Measurements from ENCODE around the gene CHD3.

The CHD3 gene

DNA sequence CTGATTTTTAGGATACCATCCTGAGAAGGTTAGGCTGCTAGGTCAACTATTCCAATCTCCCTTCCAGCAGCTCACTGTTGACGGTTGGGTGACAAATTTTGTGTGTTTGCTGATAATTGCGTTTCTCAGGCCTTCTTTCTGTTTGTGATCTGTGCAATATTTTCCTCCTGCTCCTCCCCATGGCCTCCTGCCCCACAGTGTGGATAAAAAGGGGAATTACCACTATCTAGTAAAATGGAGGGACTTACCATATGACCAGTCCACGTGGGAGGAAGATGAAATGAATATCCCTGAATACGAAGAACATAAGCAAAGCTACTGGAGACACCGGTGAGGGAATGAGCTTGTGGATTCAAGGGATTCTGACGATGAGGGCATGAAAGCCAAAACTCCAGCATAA, 9.2 kb downstream of the CHD3 start:
- Histone ChIP-seq H3K27me3 (ENCODE audit: insufficient read depth, low read depth) (no peaks in the 10 kb centered on the region), H3K4me2 (no peak overlapping the region), H2AFZ (ENCODE audit: low read depth) (no peak overlapping the region), H3K36me3 (ENCODE audit: insufficient read depth) (no peaks in the 10 kb centered on the region), H3K27ac (no peak overlapping the region), H3K4me1 (ENCODE audit: low read depth, poor library complexity, severe bottlenecking) (no peaks in the 10 kb centered on the region), H3K79me2 (ENCODE audit: insufficient read depth, low read depth) (no peaks in the 10 kb centered on the region), H3K4me3 (IDR thresholded peaks at IDR 0.05; ENCODE audit: insufficient read depth, low read depth, low read length) (no peak overlapping the region), H4K20me1 (ENCODE audit: insufficient read depth) (no peaks in the 10 kb centered on the region), H3K9ac (no peak overlapping the region)
- TF ChIP-seq, protein P1, sequence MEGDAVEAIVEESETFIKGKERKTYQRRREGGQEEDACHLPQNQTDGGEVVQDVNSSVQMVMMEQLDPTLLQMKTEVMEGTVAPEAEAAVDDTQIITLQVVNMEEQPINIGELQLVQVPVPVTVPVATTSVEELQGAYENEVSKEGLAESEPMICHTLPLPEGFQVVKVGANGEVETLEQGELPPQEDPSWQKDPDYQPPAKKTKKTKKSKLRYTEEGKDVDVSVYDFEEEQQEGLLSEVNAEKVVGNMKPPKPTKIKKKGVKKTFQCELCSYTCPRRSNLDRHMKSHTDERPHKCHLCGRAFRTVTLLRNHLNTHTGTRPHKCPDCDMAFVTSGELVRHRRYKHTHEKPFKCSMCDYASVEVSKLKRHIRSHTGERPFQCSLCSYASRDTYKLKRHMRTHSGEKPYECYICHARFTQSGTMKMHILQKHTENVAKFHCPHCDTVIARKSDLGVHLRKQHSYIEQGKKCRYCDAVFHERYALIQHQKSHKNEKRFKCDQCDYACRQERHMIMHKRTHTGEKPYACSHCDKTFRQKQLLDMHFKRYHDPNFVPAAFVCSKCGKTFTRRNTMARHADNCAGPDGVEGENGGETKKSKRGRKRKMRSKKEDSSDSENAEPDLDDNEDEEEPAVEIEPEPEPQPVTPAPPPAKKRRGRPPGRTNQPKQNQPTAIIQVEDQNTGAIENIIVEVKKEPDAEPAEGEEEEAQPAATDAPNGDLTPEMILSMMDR (conservative IDR thresholded peaks at IDR 0.05; ENCODE audit: low read depth, low read length) = no peak

DNA sequence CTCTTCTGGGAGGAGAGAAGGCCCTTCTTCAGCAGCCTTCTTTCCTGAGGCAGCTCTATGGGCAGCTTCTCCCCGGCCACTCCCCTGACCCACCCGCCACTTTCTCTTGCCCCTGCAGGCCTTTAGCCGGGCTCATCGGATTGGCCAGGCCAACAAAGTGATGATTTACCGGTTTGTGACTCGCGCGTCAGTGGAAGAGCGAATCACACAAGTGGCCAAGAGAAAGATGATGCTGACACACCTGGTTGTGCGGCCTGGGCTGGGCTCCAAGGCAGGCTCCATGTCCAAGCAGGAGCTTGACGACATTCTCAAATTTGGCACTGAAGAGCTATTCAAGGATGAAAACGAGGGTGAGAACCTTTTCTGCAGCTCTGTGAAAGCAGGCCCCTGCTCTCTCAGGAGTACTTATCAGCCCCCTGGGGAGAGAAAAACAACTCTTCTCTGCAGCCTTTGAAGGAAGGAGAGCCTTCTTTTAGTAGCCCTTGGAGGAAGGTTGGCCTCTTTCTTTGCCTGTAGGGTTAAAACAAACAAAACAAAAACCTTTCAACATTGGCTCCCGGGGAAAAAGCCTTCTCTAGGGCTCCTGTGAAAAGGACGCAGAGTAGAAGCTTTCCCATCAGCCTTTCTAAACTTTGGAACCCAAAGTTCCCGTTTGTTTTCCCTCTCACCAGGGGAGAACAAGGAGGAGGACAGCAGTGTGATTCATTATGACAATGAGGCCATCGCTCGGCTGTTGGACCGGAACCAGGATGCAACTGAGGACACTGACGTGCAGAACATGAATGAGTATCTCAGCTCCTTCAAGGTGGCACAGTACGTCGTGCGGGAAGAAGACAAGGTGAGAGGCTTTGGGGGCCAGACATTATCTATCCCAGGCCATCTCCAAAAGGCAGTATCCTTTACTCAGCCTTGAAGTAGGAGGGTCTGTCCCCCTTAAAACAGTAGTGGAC, 14.8 kb downstream of the CHD3 start:
- no peaks in the 10 kb centered on the region for H3K36me3 ChIP-seq (ENCODE audit: insufficient read depth)
- no peak overlapping the region for H2AFZ ChIP-seq (ENCODE audit: low read depth)
- no peaks in the 10 kb centered on the region for H4K20me1 ChIP-seq (ENCODE audit: insufficient read depth)
- H3K9ac ChIP-seq = no peak overlapping the region
- no peak overlapping the region for H3K4me2 ChIP-seq
- H3K4me3 ChIP-seq (IDR thresholded peaks at IDR 0.05; ENCODE audit: insufficient read depth, low read depth, low read length) = no peak overlapping the region
- H3K79me2 ChIP-seq (ENCODE audit: insufficient read depth, low read depth) = no peaks in the 10 kb centered on the region
- H3K27me3 ChIP-seq (ENCODE audit: insufficient read depth, low read depth) = no peaks in the 10 kb centered on the region
- TF ChIP-seq, protein P1 (conservative IDR thresholded peaks at IDR 0.05; ENCODE audit: low read depth, low read length) = no peak
- H3K4me1 ChIP-seq (ENCODE audit: low read depth, poor library complexity, severe bottlenecking) = no peaks in the 10 kb centered on the region
- no peak overlapping the region for H3K27ac ChIP-seq

DNA sequence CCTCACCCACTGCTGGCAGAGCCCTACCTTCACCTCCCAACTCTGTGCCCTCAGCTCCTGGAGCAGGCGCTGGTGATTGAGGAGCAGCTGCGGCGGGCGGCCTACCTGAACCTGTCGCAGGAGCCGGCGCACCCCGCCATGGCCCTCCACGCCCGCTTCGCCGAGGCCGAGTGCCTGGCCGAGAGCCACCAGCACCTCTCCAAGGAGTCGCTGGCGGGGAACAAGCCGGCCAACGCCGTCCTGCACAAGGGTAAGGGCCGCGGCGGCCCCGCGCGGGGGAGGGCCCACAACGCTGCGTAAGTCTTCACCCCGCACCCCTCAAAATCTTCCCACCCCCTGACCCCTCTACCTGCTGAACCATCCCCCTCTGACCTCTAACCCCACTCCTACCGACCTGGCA, 20.5 kb downstream of the CHD3 start:
- Histone ChIP-seq H3K36me3 (ENCODE audit: insufficient read depth) (no peaks in the 10 kb centered on the region), H3K4me2 (no peak overlapping the region), H4K20me1 (ENCODE audit: insufficient read depth) (no peaks in the 10 kb centered on the region), H3K4me3 (IDR thresholded peaks at IDR 0.05; ENCODE audit: insufficient read depth, low read depth, low read length) (no peak overlapping the region), H3K79me2 (ENCODE audit: insufficient read depth, low read depth) (no peaks in the 10 kb centered on the region), H3K4me1 (ENCODE audit: low read depth, poor library complexity, severe bottlenecking) (no peaks in the 10 kb centered on the region), H2AFZ (ENCODE audit: low read depth) (no peak overlapping the region), H3K27me3 (ENCODE audit: insufficient read depth, low read depth) (no peaks in the 10 kb centered on the region), H3K27ac (no peak overlapping the region), H3K9ac (no peak overlapping the region)
- TF ChIP-seq, protein P1 (conservative IDR thresholded peaks at IDR 0.05; ENCODE audit: low read depth, low read length) = no peak

DNA sequence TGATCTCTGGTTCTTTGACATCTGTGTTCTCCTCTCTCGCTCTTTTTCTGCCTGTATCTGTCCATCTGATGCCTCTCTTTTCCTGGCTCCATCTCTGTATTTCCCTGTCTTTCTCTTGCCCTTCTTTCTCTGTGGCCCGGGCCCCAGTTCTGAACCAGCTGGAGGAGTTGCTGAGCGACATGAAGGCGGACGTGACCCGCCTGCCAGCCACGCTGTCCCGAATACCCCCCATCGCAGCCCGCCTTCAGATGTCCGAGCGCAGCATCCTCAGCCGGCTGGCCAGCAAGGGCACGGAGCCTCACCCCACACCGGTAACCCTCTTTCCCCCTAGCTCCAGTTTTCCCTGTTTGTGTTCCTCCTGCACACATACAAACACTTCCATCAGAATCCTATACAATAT, 21.7 kb downstream of the CHD3 start:
- TF ChIP-seq, protein P1 (conservative IDR thresholded peaks at IDR 0.05; ENCODE audit: low read depth, low read length) = no peak
- Histone ChIP-seq H3K27me3 (ENCODE audit: insufficient read depth, low read depth) (no peaks in the 10 kb centered on the region), H3K4me1 (ENCODE audit: low read depth, poor library complexity, severe bottlenecking) (no peaks in the 10 kb centered on the region), H4K20me1 (ENCODE audit: insufficient read depth) (no peaks in the 10 kb centered on the region), H2AFZ (ENCODE audit: low read depth) (no peak overlapping the region), H3K79me2 (ENCODE audit: insufficient read depth, low read depth) (no peaks in the 10 kb centered on the region), H3K36me3 (ENCODE audit: insufficient read depth) (no peaks in the 10 kb centered on the region), H3K4me3 (IDR thresholded peaks at IDR 0.05; ENCODE audit: insufficient read depth, low read depth, low read length) (no peak overlapping the region), H3K4me2 (no peak overlapping the region), H3K9ac (no peak overlapping the region), H3K27ac (no peak overlapping the region)
